OCI-LY7 (cell line): ENCODE measurements around the gene ADNP2.

Experiments
- CTCF ChIP-seq: fragments of 200-600 bp; sonication (generic); conservative IDR thresholded peaks from 2 replicates; pipeline ENCODE4 v1.5.1; 2014; ENCODE audit warnings: mild to moderate bottlenecking, antibody characterized with exemption, low read length, moderate library complexity, mixed read lengths
- EZH2phosphoT487 ChIP-seq: fragments of 200-600 bp; sonication (generic); IDR thresholded peaks from 2 replicates; pipeline ENCODE4 v1.6.1; 2018; ENCODE audit warnings: low read depth, borderline replicate concordance, mild to moderate bottlenecking, mixed run types, antibody characterized with exemption, low read length, moderate library complexity, mixed read lengths

DNA sequence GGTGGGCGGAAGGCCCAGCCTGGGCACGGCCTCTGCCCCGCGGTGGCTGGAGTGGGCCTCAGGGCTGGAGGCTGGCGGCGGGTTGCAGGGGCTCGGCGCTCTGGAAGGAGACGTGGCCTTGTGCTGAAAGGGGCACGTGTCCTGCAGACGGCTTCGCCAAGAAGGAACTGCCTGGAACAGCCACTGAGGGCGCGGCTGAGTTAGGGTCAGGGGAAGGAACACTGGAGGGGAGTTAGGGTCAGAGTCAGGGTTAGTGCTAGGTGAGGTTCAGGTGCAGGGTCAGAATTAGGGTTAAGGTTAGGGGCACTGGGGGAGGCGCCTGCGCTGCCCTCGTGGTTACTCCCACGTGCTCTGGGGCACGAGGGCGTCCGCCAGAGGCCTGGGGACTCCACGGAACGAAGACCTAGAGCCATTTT, 933 bp upstream of the ADNP2 start:
- TF ChIP-seq CTCF (no peak), EZH2phosphoT487 (no peak)
